HG03558 (cell line): ENCODE measurements around the gene HSPA9.
"Not testable (repeated sequence)": the region's sequence is repeated elsewhere in the genome, so short reads cannot be mapped to it uniquely, and the experiment has no call there.

Source experiments
- ATAC-seq: cut with Tn5 transposase; IDR thresholded peaks from one replicate; pipeline ENCODE4 v1.9.1; 2021; ENCODE audit warnings: moderate number of reproducible peaks; ENCODE audit not compliant: unreplicated experiment; ENCODE audit errors: extremely low read depth

Gene HSPA9

GRCh38 chr5:138538943-138539627 is 36.1 kb downstream of the HSPA9 start:
- ATAC-seq: no peak

GRCh38 chr5:138536665-138537315 is 38.4 kb downstream of the HSPA9 start:
- no peak for ATAC-seq

- no peak for ATAC-seq
Observed at GRCh38 chr5:138536215-138536614, 39.0 kb downstream of the HSPA9 start.

GRCh38 chr5:138533973-138534941 is 40.9 kb downstream of the HSPA9 start:
- no peak for ATAC-seq

- ATAC-seq: no peak
Observed at GRCh38 chr5:138529812-138530211, 45.4 kb downstream of the HSPA9 start.

GRCh38 chr5:138528744-138529469 is 46.3 kb downstream of the HSPA9 start:
- ATAC-seq: no peak

GRCh38 chr5:138528208-138528607 is 47.0 kb downstream of the HSPA9 start:
- ATAC-seq: no peak

- no peak for ATAC-seq
Observed at GRCh38 chr5:138527170-138527569, 48.0 kb downstream of the HSPA9 start.

- no peak for ATAC-seq
Observed at GRCh38 chr5:138523406-138523805, 51.8 kb downstream of the HSPA9 start.

GRCh38 chr5:138520971-138521370 is 54.2 kb downstream of the HSPA9 start:
- ATAC-seq: no peak

GRCh38 chr5:138517437-138517836 is 57.8 kb downstream of the HSPA9 start:
- ATAC-seq: no peak

GRCh38 chr5:138515556-138516245 is 59.5 kb downstream of the HSPA9 start:
- no peak for ATAC-seq

- no peak for ATAC-seq
Observed at GRCh38 chr5:138514021-138514420, 61.2 kb downstream of the HSPA9 start.

- ATAC-seq: no peak
Observed at GRCh38 chr5:138508958-138509357, 66.2 kb downstream of the HSPA9 start.

GRCh38 chr5:138507485-138507884 is 67.7 kb downstream of the HSPA9 start:
- ATAC-seq: not testable (repeated sequence)

GRCh38 chr5:138506370-138507306 is 68.6 kb downstream of the HSPA9 start:
- ATAC-seq: no peak

- ATAC-seq: no peak
Observed at GRCh38 chr5:138504799-138505198, 70.4 kb downstream of the HSPA9 start.
